ENCODE measurements around the gene IFT20.

GRCh38 chr17:28345419-28346198 is 10.3 kb upstream of the IFT20 start:
- TF ChIP-seq CTCF (IDR thresholded peaks at IDR 0.05), result no peak
- TF ChIP-seq POLR2A (IDR thresholded peaks at IDR 0.05), result no peak

Data from body of pancreas (tissue), 4 donors.